ENCODE data around the gene APOC4. TPM values are rescaled to one million over a fixed set of nuclear protein-coding genes. Genes with fewer than 3 reads are reported as not detected.
"Not testable (repeated sequence)": the region's sequence is repeated elsewhere in the genome, so short reads cannot be mapped to it uniquely, and the experiment has no call there.

Gene APOC4
- total RNA-seq, 1 experiment from 2014 or later = 0.20 TPM

GRCh38 chr19:44960906-44961728, 19.1 kb downstream of the APOC4 start:
- Histone ChIP-seq H3K27me3 (no peaks in the 10 kb centered on the region), H3K36me3 (peaks cover 19% of the 10 kb centered on the region), H3K4me3 (no peak overlapping the region), H3K9me3 (replicated peaks) (no peaks in the 10 kb centered on the region), H3K4me1 (peaks cover 3% of the 10 kb centered on the region; the same call in 1 of the 2 replicates), H3K27ac (no peak overlapping the region)
- no peak for DNase-seq

- Histone ChIP-seq H3K9me3 (replicated peaks) (no peaks in the 10 kb centered on the region), H3K4me3 (no peak overlapping the region), H3K36me3 (peaks cover 22% of the 10 kb centered on the region), H3K4me1 (no peaks in the 10 kb centered on the region), H3K27me3 (no peaks in the 10 kb centered on the region), H3K27ac (no peak overlapping the region)
- no peak for DNase-seq
Measured at GRCh38 chr19:44961821-44962220, 19.8 kb downstream of the APOC4 start.

GRCh38 chr19:44968118-44968517, 26.1 kb downstream of the APOC4 start:
- peaks cover 21% of the 10 kb centered on the region for H3K36me3 ChIP-seq
- no peaks in the 10 kb centered on the region for H3K4me1 ChIP-seq
- DNase-seq = no peak
- no peaks in the 10 kb centered on the region for H3K27me3 ChIP-seq
- H3K4me3 ChIP-seq = no peak overlapping the region
- no peaks in the 10 kb centered on the region for H3K9me3 ChIP-seq (replicated peaks)
- no peak overlapping the region for H3K27ac ChIP-seq

GRCh38 chr19:44968670-44969069, 26.6 kb downstream of the APOC4 start:
- H3K36me3 ChIP-seq = peaks cover 18% of the 10 kb centered on the region
- no peaks in the 10 kb centered on the region for H3K27me3 ChIP-seq
- no peaks in the 10 kb centered on the region for H3K9me3 ChIP-seq (replicated peaks)
- no peak overlapping the region for H3K27ac ChIP-seq
- H3K4me3 ChIP-seq = no peak overlapping the region
- no peaks in the 10 kb centered on the region for H3K4me1 ChIP-seq
- no peak for DNase-seq

- H3K4me1 ChIP-seq = no peaks in the 10 kb centered on the region
- no peak for DNase-seq
- no peaks in the 10 kb centered on the region for H3K9me3 ChIP-seq (replicated peaks)
- no peaks in the 10 kb centered on the region for H3K27me3 ChIP-seq
- H3K36me3 ChIP-seq = peaks cover 20% of the 10 kb centered on the region
- no peak overlapping the region for H3K4me3 ChIP-seq
- H3K27ac ChIP-seq = no peak overlapping the region
Measured at GRCh38 chr19:44969437-44969836, 27.4 kb downstream of the APOC4 start.

GRCh38 chr19:44971451-44971850, 29.4 kb downstream of the APOC4 start:
- not testable (repeated sequence) for H3K27ac ChIP-seq; H3K4me1 ChIP-seq; DNase-seq; H3K9me3 ChIP-seq (replicated peaks); H3K4me3 ChIP-seq; H3K27me3 ChIP-seq
- H3K36me3 ChIP-seq = peaks cover 24% of the 10 kb centered on the region

- Histone ChIP-seq H3K4me3 (no peak overlapping the region), H3K27me3 (no peaks in the 10 kb centered on the region), H3K27ac (no peak overlapping the region), H3K9me3 (replicated peaks) (no peaks in the 10 kb centered on the region), H3K4me1 (no peaks in the 10 kb centered on the region), H3K36me3 (peaks cover 34% of the 10 kb centered on the region)
- no peak for DNase-seq
Measured at GRCh38 chr19:44972802-44973201, 30.8 kb downstream of the APOC4 start.

- peaks cover 35% of the 10 kb centered on the region for H3K36me3 ChIP-seq
- H3K9me3 ChIP-seq (replicated peaks) = no peaks in the 10 kb centered on the region
- no peak for DNase-seq
- no peaks in the 10 kb centered on the region for H3K27me3 ChIP-seq
- no peak overlapping the region for H3K27ac ChIP-seq
- H3K4me1 ChIP-seq = no peaks in the 10 kb centered on the region
- no peak overlapping the region for H3K4me3 ChIP-seq
Measured at GRCh38 chr19:44973982-44974735, 32.1 kb downstream of the APOC4 start.

- no peaks in the 10 kb centered on the region for H3K4me1 ChIP-seq
Measured at GRCh38 chr19:44974857-44975256, 32.8 kb downstream of the APOC4 start.

GRCh38 chr19:44975444-44975843, 33.4 kb downstream of the APOC4 start:
- no peak overlapping the region for H3K4me3 ChIP-seq
- H3K27ac ChIP-seq = no peak overlapping the region
- DNase-seq = no peak
- peaks cover 43% of the 10 kb centered on the region for H3K36me3 ChIP-seq
- no peaks in the 10 kb centered on the region for H3K4me1 ChIP-seq
- H3K9me3 ChIP-seq (replicated peaks) = no peaks in the 10 kb centered on the region
- no peaks in the 10 kb centered on the region for H3K27me3 ChIP-seq

More at GRCh38 chr19:44974857-44975256, 32.8 kb downstream of the APOC4 start:
- Histone ChIP-seq H3K4me3 (no peak overlapping the region), H3K27ac (no peak overlapping the region), H3K9me3 (replicated peaks) (no peaks in the 10 kb centered on the region), H3K36me3 (peaks cover 40% of the 10 kb centered on the region), H3K27me3 (no peaks in the 10 kb centered on the region)
- DNase-seq = no peak

- H3K36me3 ChIP-seq = peaks cover 17% of the 10 kb centered on the region
Measured at GRCh38 chr19:44984005-44984404, 42.0 kb downstream of the APOC4 start.

GRCh38 chr19:44985445-44985844, 43.4 kb downstream of the APOC4 start:
- no peaks in the 10 kb centered on the region for H3K4me1 ChIP-seq
- H3K4me3 ChIP-seq = no peak overlapping the region
- H3K36me3 ChIP-seq = peaks cover 7% of the 10 kb centered on the region; the same call in 1 of the 2 replicates
- DNase-seq = peak in 1 of 2 experiments; percentile 23
- no peaks in the 10 kb centered on the region for H3K27me3 ChIP-seq
- no peaks in the 10 kb centered on the region for H3K9me3 ChIP-seq (replicated peaks)
- no peak overlapping the region for H3K27ac ChIP-seq

More at GRCh38 chr19:44984005-44984404, 42.0 kb downstream of the APOC4 start:
- H3K4me1 ChIP-seq = no peaks in the 10 kb centered on the region
- H3K27me3 ChIP-seq = no peaks in the 10 kb centered on the region
- no peak overlapping the region for H3K4me3 ChIP-seq
- DNase-seq = no peak
- no peak overlapping the region for H3K27ac ChIP-seq
- H3K9me3 ChIP-seq (replicated peaks) = no peaks in the 10 kb centered on the region

GRCh38 chr19:44986389-44986788, 44.4 kb downstream of the APOC4 start:
- H3K27ac ChIP-seq = no peak overlapping the region
- no peaks in the 10 kb centered on the region for H3K4me1 ChIP-seq
- H3K27me3 ChIP-seq = no peaks in the 10 kb centered on the region
- no peak for DNase-seq
- no peaks in the 10 kb centered on the region for H3K9me3 ChIP-seq (replicated peaks)
- no peak overlapping the region for H3K4me3 ChIP-seq
- peaks cover 7% of the 10 kb centered on the region; the same call in 1 of the 2 replicates for H3K36me3 ChIP-seq

GRCh38 chr19:44987148-44987675, 45.2 kb downstream of the APOC4 start:
- no peaks in the 10 kb centered on the region for H3K4me1 ChIP-seq
- 0 out of 2 replicates have a peak, but pooled peaks cover 2% of the 10 kb centered on the region for H3K36me3 ChIP-seq
- no peaks in the 10 kb centered on the region for H3K27me3 ChIP-seq
- no peak overlapping the region for H3K4me3 ChIP-seq
- H3K27ac ChIP-seq = no peak overlapping the region
- H3K9me3 ChIP-seq (replicated peaks) = no peaks in the 10 kb centered on the region
- no peak for DNase-seq

- H3K4me3 ChIP-seq = no peak overlapping the region
- H3K4me1 ChIP-seq = no peaks in the 10 kb centered on the region
- no peak overlapping the region for H3K27ac ChIP-seq
- DNase-seq = no peak
- no peaks in the 10 kb centered on the region for H3K27me3 ChIP-seq
- 0 out of 2 replicates have a peak, but pooled peaks cover 2% of the 10 kb centered on the region for H3K36me3 ChIP-seq
- no peaks in the 10 kb centered on the region for H3K9me3 ChIP-seq (replicated peaks)
Measured at GRCh38 chr19:44988273-44988672, 46.2 kb downstream of the APOC4 start.

Measured in SJCRH30 (cell line).